ENCODE results near the gene B3GALNT2. TPM values are rescaled to one million over a fixed set of nuclear protein-coding genes. Genes with fewer than 3 reads are reported as not detected.

Gene B3GALNT2
- polyA plus RNA-seq, 4 donors = 2.7 to 17.3 (median 5.5) TPM

GRCh38 chr1:235511470-235512240 is 7.4 kb upstream of the B3GALNT2 start:
- FAIRE-seq (no peak), DNase-seq (no peak)
- H3K27ac ChIP-seq (ENCODE audit: low read depth in 1 of 3, low read length in 2 of 3) = no peak overlapping the region
- no peaks in the 10 kb centered on the region for H3K36me3 ChIP-seq (ENCODE audit: control insufficient read depth in 3 of 3, insufficient read depth in 2 of 3, low read depth in 1 of 3, low read length in 3 of 3)
- H3K4me3 ChIP-seq (ENCODE audit: low read depth in 1 of 3, low read length in 3 of 3) = no peak overlapping the region
- H3K27me3 ChIP-seq (ENCODE audit: control insufficient read depth in 3 of 3, insufficient read depth in 3 of 3, low read length in 3 of 3) = no peaks in the 10 kb centered on the region
- peaks cover 0 to 3% (median 0%) of the 10 kb centered on the region in 3 donors for H3K4me1 ChIP-seq (ENCODE audit: control insufficient read depth in 3 of 3, insufficient read depth in 2 of 3, low read depth in 1 of 3, low read length in 2 of 3)
- WGBS, 3 donors = 63 to 76% (median 63%) methylated on average over 13 of the region's 13 CpGs
- H3K9me3 ChIP-seq (ENCODE audit: control insufficient read depth in 2 of 2, insufficient read depth in 1 of 2, low read depth in 1 of 2, low read length in 1 of 2) = no peaks in the 10 kb centered on the region

GRCh38 chr1:235510823-235511222 is 6.6 kb upstream of the B3GALNT2 start:
- WGBS, 3 donors = 71 to 83% (median 79%) methylated on average over 6 of the region's 6 CpGs
- peaks cover 0 to 3% (median 0%) of the 10 kb centered on the region in 3 donors for H3K4me1 ChIP-seq (ENCODE audit: control insufficient read depth in 3 of 3, insufficient read depth in 2 of 3, low read depth in 1 of 3, low read length in 2 of 3)
- no peaks in the 10 kb centered on the region for H3K27me3 ChIP-seq (ENCODE audit: control insufficient read depth in 3 of 3, insufficient read depth in 3 of 3, low read length in 3 of 3)
- H3K9me3 ChIP-seq (ENCODE audit: control insufficient read depth in 2 of 2, insufficient read depth in 1 of 2, low read depth in 1 of 2, low read length in 1 of 2) = no peaks in the 10 kb centered on the region
- no peak overlapping the region for H3K27ac ChIP-seq (ENCODE audit: low read depth in 1 of 3, low read length in 2 of 3)
- DNase-seq (no peak), FAIRE-seq (no peak)
- no peak overlapping the region for H3K4me3 ChIP-seq (ENCODE audit: low read depth in 1 of 3, low read length in 3 of 3)
- no peaks in the 10 kb centered on the region for H3K36me3 ChIP-seq (ENCODE audit: control insufficient read depth in 3 of 3, insufficient read depth in 2 of 3, low read depth in 1 of 3, low read length in 3 of 3)

- H3K27ac ChIP-seq (ENCODE audit: low read depth in 1 of 3, low read length in 2 of 3) = no peak overlapping the region
- 42 to 76% (median 62%) methylated on average over 3 of the region's 3 CpGs for WGBS, 3 donors
- peak; percentile 9 to 14 for DNase-seq
- peaks cover 0 to 3% (median 0%) of the 10 kb centered on the region in 3 donors for H3K4me1 ChIP-seq (ENCODE audit: control insufficient read depth in 3 of 3, insufficient read depth in 2 of 3, low read depth in 1 of 3, low read length in 2 of 3)
- FAIRE-seq = no peak
- no peaks in the 10 kb centered on the region for H3K27me3 ChIP-seq (ENCODE audit: control insufficient read depth in 3 of 3, insufficient read depth in 3 of 3, low read length in 3 of 3)
- H3K36me3 ChIP-seq (ENCODE audit: control insufficient read depth in 3 of 3, insufficient read depth in 2 of 3, low read depth in 1 of 3, low read length in 3 of 3) = no peaks in the 10 kb centered on the region
- no peaks in the 10 kb centered on the region for H3K9me3 ChIP-seq (ENCODE audit: control insufficient read depth in 2 of 2, insufficient read depth in 1 of 2, low read depth in 1 of 2, low read length in 1 of 2)
- no peak overlapping the region for H3K4me3 ChIP-seq (ENCODE audit: low read depth in 1 of 3, low read length in 3 of 3)
Measured at GRCh38 chr1:235507623-235508022, 3.4 kb upstream of the B3GALNT2 start.

- H3K36me3 ChIP-seq (ENCODE audit: control insufficient read depth in 3 of 3, insufficient read depth in 2 of 3, low read depth in 1 of 3, low read length in 3 of 3) = peaks cover 0 to 3% (median 0%) of the 10 kb centered on the region in 3 donors
- H3K27ac ChIP-seq (ENCODE audit: low read depth in 1 of 3, low read length in 2 of 3) = peak overlapping the region; percentile 91 to 98 (median 92)
- H3K4me3 ChIP-seq (ENCODE audit: low read depth in 1 of 3, low read length in 3 of 3) = peak overlapping the region; percentile 72 to 84 (median 82)
- no peaks in the 10 kb centered on the region for H3K27me3 ChIP-seq (ENCODE audit: control insufficient read depth in 3 of 3, insufficient read depth in 3 of 3, low read length in 3 of 3)
- DNase-seq (peak; percentile 99 to 100), FAIRE-seq (no peak)
- no peaks in the 10 kb centered on the region for H3K9me3 ChIP-seq (ENCODE audit: control insufficient read depth in 2 of 2, insufficient read depth in 1 of 2, low read depth in 1 of 2, low read length in 1 of 2)
- 0% methylated on average over 45 to 61 of the region's 61 CpGs for WGBS, 3 donors
- peaks cover 0 to 7% (median 3%) of the 10 kb centered on the region in 3 donors for H3K4me1 ChIP-seq (ENCODE audit: control insufficient read depth in 3 of 3, insufficient read depth in 2 of 3, low read depth in 1 of 3, low read length in 2 of 3)
Measured at GRCh38 chr1:235504494-235505222, 406 bp upstream of the B3GALNT2 start.

GRCh38 chr1:235503403-235504121 is 690 bp downstream of the B3GALNT2 start:
- H3K27me3 ChIP-seq (ENCODE audit: control insufficient read depth in 3 of 3, insufficient read depth in 3 of 3, low read length in 3 of 3) = no peaks in the 10 kb centered on the region
- H3K27ac ChIP-seq (ENCODE audit: low read depth in 1 of 3, low read length in 2 of 3) = peak overlapping the region; percentile 75 to 91 (median 90)
- peak overlapping the region; percentile 54 to 84 (median 82) for H3K4me3 ChIP-seq (ENCODE audit: low read depth in 1 of 3, low read length in 3 of 3)
- 1% methylated on average over 48 to 49 of the region's 49 CpGs for WGBS, 3 donors
- DNase-seq (peak; percentile 54 to 76), FAIRE-seq (no peak)
- peaks cover 0 to 7% (median 3%) of the 10 kb centered on the region in 3 donors for H3K4me1 ChIP-seq (ENCODE audit: control insufficient read depth in 3 of 3, insufficient read depth in 2 of 3, low read depth in 1 of 3, low read length in 2 of 3)
- no peaks in the 10 kb centered on the region for H3K9me3 ChIP-seq (ENCODE audit: control insufficient read depth in 2 of 2, insufficient read depth in 1 of 2, low read depth in 1 of 2, low read length in 1 of 2)
- H3K36me3 ChIP-seq (ENCODE audit: control insufficient read depth in 3 of 3, insufficient read depth in 2 of 3, low read depth in 1 of 3, low read length in 3 of 3) = peaks cover 0 to 3% (median 0%) of the 10 kb centered on the region in 3 donors

GRCh38 chr1:235502601-235503402 is 1.4 kb downstream of the B3GALNT2 start:
- Histone ChIP-seq H3K27me3 (ENCODE audit: control insufficient read depth in 3 of 3, insufficient read depth in 3 of 3, low read length in 3 of 3) (no peaks in the 10 kb centered on the region), H3K36me3 (ENCODE audit: control insufficient read depth in 3 of 3, insufficient read depth in 2 of 3, low read depth in 1 of 3, low read length in 3 of 3) (peaks cover 0 to 3% (median 0%) of the 10 kb centered on the region in 3 donors), H3K4me1 (ENCODE audit: control insufficient read depth in 3 of 3, insufficient read depth in 2 of 3, low read depth in 1 of 3, low read length in 2 of 3) (peaks cover 0 to 7% (median 3%) of the 10 kb centered on the region in 3 donors), H3K9me3 (ENCODE audit: control insufficient read depth in 2 of 2, insufficient read depth in 1 of 2, low read depth in 1 of 2, low read length in 1 of 2) (no peaks in the 10 kb centered on the region), H3K4me3 (ENCODE audit: low read depth in 1 of 3, low read length in 3 of 3) (peak overlapping the region in 2 of 3 donors; percentile 54 to 82), H3K27ac (ENCODE audit: low read depth in 1 of 3, low read length in 2 of 3) (peak overlapping the region; percentile 75 to 91 (median 90))
- FAIRE-seq (no peak), DNase-seq (peak; percentile 47 to 53)
- 8 to 14% (median 12%) methylated on average over 5 of the region's 5 CpGs for WGBS, 3 donors

GRCh38 chr1:235500971-235501540 is 3.2 kb downstream of the B3GALNT2 start:
- no peaks in the 10 kb centered on the region for H3K9me3 ChIP-seq (ENCODE audit: control insufficient read depth in 2 of 2, insufficient read depth in 1 of 2, low read depth in 1 of 2, low read length in 1 of 2)
- H3K4me1 ChIP-seq (ENCODE audit: control insufficient read depth in 3 of 3, insufficient read depth in 2 of 3, low read depth in 1 of 3, low read length in 2 of 3) = peaks cover 0 to 7% (median 0%) of the 10 kb centered on the region in 3 donors
- H3K36me3 ChIP-seq (ENCODE audit: control insufficient read depth in 3 of 3, insufficient read depth in 2 of 3, low read depth in 1 of 3, low read length in 3 of 3) = peaks cover 0 to 4% (median 0%) of the 10 kb centered on the region in 3 donors
- no peak overlapping the region for H3K4me3 ChIP-seq (ENCODE audit: low read depth in 1 of 3, low read length in 3 of 3)
- no peak overlapping the region for H3K27ac ChIP-seq (ENCODE audit: low read depth in 1 of 3, low read length in 2 of 3)
- no peak for FAIRE-seq
- WGBS, 3 donors = 50 to 71% (median 66%) methylated on average over 5 of the region's 5 CpGs
- no peaks in the 10 kb centered on the region for H3K27me3 ChIP-seq (ENCODE audit: control insufficient read depth in 3 of 3, insufficient read depth in 3 of 3, low read length in 3 of 3)
- peak in 1 of 2 donors; percentile 62 for DNase-seq
